H9 (cell line): ENCODE results near the gene CIB4. TPM values are rescaled to one million over a fixed set of nuclear protein-coding genes. Genes with fewer than 3 reads are reported as not detected.

Experiments
- DNase-seq: peaks from one replicate; pipeline ENCODE4 v3.0.0-alpha.2; 2017
- H2AFZ ChIP-seq: one replicate; pipeline ENCODE4 v1.6.1; 2013; ENCODE audit warnings: mild to moderate bottlenecking, low read length, control low read depth, moderate library complexity
- H2AK5ac ChIP-seq: 2 replicates; pipeline ENCODE4 v1.6.1; 2013; ENCODE audit warnings: low read length, control low read depth, mixed read lengths; ENCODE audit not compliant: insufficient read length
- H2BK120ac ChIP-seq: one replicate; pipeline ENCODE4 v1.6.1; 2013; ENCODE audit warnings: low read depth, mild to moderate bottlenecking, low read length, control low read depth, inconsistent platforms; ENCODE audit not compliant: poor library complexity, severe bottlenecking
- H2BK12ac ChIP-seq: 2 replicates; pipeline ENCODE4 v1.6.1; 2013; ENCODE audit warnings: low read length, control low read depth, mixed read lengths, low read depth; ENCODE audit not compliant: insufficient read length
- H2BK15ac ChIP-seq: 2 replicates; pipeline ENCODE4 v1.6.1; 2013; ENCODE audit warnings: low read depth, low read length, control low read depth
- H2BK20ac ChIP-seq: one replicate; pipeline ENCODE4 v1.6.1; 2013; ENCODE audit warnings: low read depth, mild to moderate bottlenecking, low read length, control low read depth, inconsistent platforms; ENCODE audit not compliant: poor library complexity, severe bottlenecking
- H2BK5ac ChIP-seq: 2 replicates; pipeline ENCODE4 v1.6.1; 2013; ENCODE audit warnings: low read length, control low read depth, mixed read lengths; ENCODE audit not compliant: insufficient read length
- H3K14ac ChIP-seq: 2 replicates; pipeline ENCODE4 v1.6.1; 2013; ENCODE audit warnings: low read length, control low read depth; ENCODE audit not compliant: insufficient read depth
- H3K18ac ChIP-seq: 2 replicates; pipeline ENCODE4 v1.6.1; 2013; ENCODE audit warnings: low read depth, mild to moderate bottlenecking, mixed read lengths, low read length, control low read depth; ENCODE audit not compliant: insufficient read length
- H3K23ac ChIP-seq: 2 replicates; pipeline ENCODE4 v1.6.1; 2013; ENCODE audit warnings: low read length, control low read depth, mixed read lengths, low read depth; ENCODE audit not compliant: insufficient read length
- H3K23me2 ChIP-seq: 2 replicates; pipeline ENCODE4 v1.6.1; 2013; ENCODE audit warnings: low read depth, mild to moderate bottlenecking, mixed read lengths, low read length, control low read depth; ENCODE audit not compliant: insufficient read length, poor library complexity, severe bottlenecking
- H3K27ac ChIP-seq: 2 replicates; pipeline ENCODE4 v1.5.1; 2013; ENCODE audit warnings: low read length, control low read depth, mixed read lengths, low read depth; ENCODE audit not compliant: insufficient read length
- H3K27me3 ChIP-seq: 2 replicates; pipeline ENCODE4 v1.6.1; 2013; ENCODE audit warnings: low read length, control low read depth, inconsistent platforms; ENCODE audit not compliant: insufficient read depth
- H3K4ac ChIP-seq: 2 replicates; pipeline ENCODE4 v1.6.1; 2013; ENCODE audit warnings: low read depth, mild to moderate bottlenecking, control low read depth, inconsistent platforms, low read length, moderate library complexity
- H3K4me1 ChIP-seq: 2 replicates; pipeline ENCODE4 v1.6.1; 2013; ENCODE audit warnings: low read length, control low read depth, inconsistent platforms; ENCODE audit not compliant: insufficient read depth
- H3K4me2 ChIP-seq: 2 replicates; pipeline ENCODE4 v1.6.1; 2013; ENCODE audit warnings: low read length, control low read depth, mixed read lengths; ENCODE audit not compliant: insufficient read length, insufficient read depth
- H3K56ac ChIP-seq: 2 replicates; pipeline ENCODE4 v1.6.1; 2013; ENCODE audit warnings: low read depth, mild to moderate bottlenecking, mixed read lengths, low read length, control low read depth; ENCODE audit not compliant: insufficient read length
- H3K79me1 ChIP-seq: 2 replicates; pipeline ENCODE4 v1.6.1; 2013; ENCODE audit warnings: low read depth, mild to moderate bottlenecking, moderate library complexity, low read length, control low read depth, inconsistent platforms; ENCODE audit not compliant: insufficient read depth, poor library complexity, severe bottlenecking
- H3K79me2 ChIP-seq: 2 replicates; pipeline ENCODE4 v1.6.1; 2013; ENCODE audit warnings: low read length, control low read depth, inconsistent platforms; ENCODE audit not compliant: insufficient read depth
- H3K9ac ChIP-seq: 2 replicates; pipeline ENCODE4 v1.6.1; 2013; ENCODE audit warnings: low read length, control low read depth, mixed read lengths; ENCODE audit not compliant: insufficient read length; ENCODE audit errors: extremely low read depth
- H3K9me3 ChIP-seq: one replicate; pipeline ENCODE4 v1.6.1; 2013; ENCODE audit warnings: low read depth, low read length, inconsistent platforms; ENCODE audit not compliant: control insufficient read depth
- H3T11ph ChIP-seq: one replicate; pipeline ENCODE4 v1.6.1; 2013; ENCODE audit warnings: mild to moderate bottlenecking, low read length, control low read depth, inconsistent platforms
- H4K20me1 ChIP-seq: one replicate; pipeline ENCODE4 v1.6.1; 2013; ENCODE audit not compliant: control insufficient read depth, insufficient read length, insufficient read depth
- H4K5ac ChIP-seq: 2 replicates; pipeline ENCODE4 v1.6.1; 2013; ENCODE audit warnings: low read depth, mild to moderate bottlenecking, mixed read lengths, low read length, control low read depth; ENCODE audit not compliant: insufficient read length
- H4K8ac ChIP-seq: replicated peaks from 2 replicates; pipeline ENCODE4 v1.6.1; 2013; ENCODE audit warnings: low read length, control low read depth, mixed read lengths, low read depth; ENCODE audit not compliant: insufficient read length
- H4K91ac ChIP-seq: 2 replicates; pipeline ENCODE4 v1.6.1; 2013; ENCODE audit warnings: low read depth, mild to moderate bottlenecking, moderate library complexity, mixed read lengths, low read length, control low read depth; ENCODE audit not compliant: insufficient read length
- H3K27ac Mint-ChIP-seq, 3 experiments: 2 replicates in 2 of 3; 3 replicates in 1 of 3; pipeline ENCODE4 v1.8.0; 2020 to 2021; ENCODE audit warnings: mixed read lengths in 3 of 3, mild to moderate bottlenecking in 1 of 3, moderate library complexity in 1 of 3
- H3K27me3 Mint-ChIP-seq: 2 replicates; pipeline ENCODE4 v1.8.0; 2021; ENCODE audit warnings: low read depth, mild to moderate bottlenecking, moderate library complexity, mixed read lengths
- H3K36me3 Mint-ChIP-seq, 3 experiments: 2 replicates in 2 of 3; 3 replicates in 1 of 3; pipeline ENCODE4 v1.8.0; 2020 to 2021; ENCODE audit warnings: low read depth in 3 of 3, mixed read lengths in 3 of 3; ENCODE audit not compliant: insufficient read depth in 1 of 3
- H3K4me1 Mint-ChIP-seq, 2 experiments: 2 replicates each; pipeline ENCODE4 v1.8.0; 2020; ENCODE audit warnings: mixed read lengths in 2 of 2
- H3K4me3 Mint-ChIP-seq, 2 experiments: 2 replicates in 1 of 2; 3 replicates in 1 of 2; pipeline ENCODE4 v1.8.0; 2020 to 2021; ENCODE audit warnings: mild to moderate bottlenecking in 2 of 2, mixed read lengths in 2 of 2, moderate library complexity in 1 of 2
- H3K9me3 Mint-ChIP-seq, 2 experiments: 2 replicates in 1 of 2; 3 replicates in 1 of 2; pipeline ENCODE4 v1.8.0; 2020; ENCODE audit warnings: mild to moderate bottlenecking in 2 of 2, mixed read lengths in 2 of 2, moderate library complexity in 1 of 2
- CTCF ChIP-seq: fragments of 200-600 bp; sonication (generic); conservative IDR thresholded peaks from 3 replicates; pipeline ENCODE4 v1.8.0; 2021; ENCODE audit warnings: antibody characterized with exemption, mild to moderate bottlenecking
- WGBS: extraction: QIAGEN DNeasy Blood & Tissue Kit; methylation state at CpG from one replicate; pipeline ENCODE4 v1.1.7; 2013; ENCODE audit warnings: missing lambda C conversion rate, low lambda C conversion rate, mixed read lengths; ENCODE audit not compliant: insufficient read length; ENCODE audit errors: extremely low coverage; 5-methylcytosine and 5-hydroxymethylcytosine counted together
- total RNA-seq: library from RNA; stranded (reverse); gene quantifications from 2 replicates; pipeline ENCODE4 v1.2.1, GENCODE V29; 2021

The CIB4 gene
- total RNA-seq, 1 experiment from 2014 or later, result not detected

DNA sequence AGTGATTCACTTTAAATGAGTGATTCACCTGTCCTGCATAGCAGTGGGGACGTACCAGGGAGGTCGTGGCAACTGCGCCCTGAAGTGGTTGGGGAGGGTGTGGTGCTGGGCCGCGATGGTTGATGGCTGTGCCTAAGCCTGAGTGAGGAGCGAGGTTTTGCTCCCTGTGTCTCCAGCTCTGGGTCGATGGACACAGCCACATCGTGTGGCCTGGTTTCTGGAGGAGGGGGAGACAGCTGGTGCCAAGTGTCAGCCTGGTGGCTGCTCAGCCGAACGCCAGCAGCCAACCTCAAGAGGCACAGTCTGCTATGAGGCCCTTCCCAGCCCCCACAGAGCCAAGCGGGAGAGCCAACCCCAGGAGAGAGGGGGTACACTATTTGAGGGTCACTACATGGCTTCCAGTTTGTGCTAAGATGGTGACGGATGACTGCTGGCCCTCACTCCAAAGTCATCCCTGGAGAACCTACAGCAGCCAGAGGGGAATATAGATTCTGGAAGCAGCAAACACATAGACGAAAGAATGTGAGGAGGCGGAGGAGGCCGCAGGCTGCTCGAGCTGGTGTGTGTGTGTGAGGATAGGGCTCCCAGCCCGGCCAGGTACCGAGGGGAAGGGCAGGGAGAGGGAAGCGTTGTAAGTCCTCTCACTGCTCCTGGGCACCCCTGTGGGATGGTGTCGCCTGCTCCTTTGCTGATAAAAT is 104.6 kb downstream of the CIB4 start:
- no peak overlapping the region for H2BK15ac ChIP-seq
- DNase-seq, result no peak
- H3K4me1 ChIP-seq, result peaks cover 2% of the 10 kb centered on the region; the same call in 1 of the 2 replicates
- no peak for TF ChIP-seq CTCF
- H3K27ac ChIP-seq, result no peak overlapping the region
- no peak overlapping the region for H3K4me2 ChIP-seq
- no peak overlapping the region for H2AFZ ChIP-seq
- H3K23ac ChIP-seq, result no peak overlapping the region
- no peak overlapping the region for H2AK5ac ChIP-seq
- no peak overlapping the region for H2BK5ac ChIP-seq
- H4K20me1 ChIP-seq, result no peaks in the 10 kb centered on the region
- H4K91ac ChIP-seq, result no peak overlapping the region
- no peaks in the 10 kb centered on the region for H3K36me3 Mint-ChIP-seq
- H3K27ac Mint-ChIP-seq, result no peak overlapping the region
- no peaks in the 10 kb centered on the region for H3K79me1 ChIP-seq
- no peaks in the 10 kb centered on the region for H3K9me3 Mint-ChIP-seq
- no peaks in the 10 kb centered on the region for H3K9me3 ChIP-seq
- no peaks in the 10 kb centered on the region for H3K27me3 ChIP-seq
- H2BK20ac ChIP-seq, result no peak overlapping the region
- no peaks in the 10 kb centered on the region for H3K79me2 ChIP-seq
- H3K14ac ChIP-seq, result no peak overlapping the region
- WGBS, result no CpG with 5 or more reads among the region's 20 CpGs
- H2BK12ac ChIP-seq, result no peak overlapping the region
- no peak overlapping the region for H3T11ph ChIP-seq
- no peak overlapping the region for H4K5ac ChIP-seq
- no peaks in the 10 kb centered on the region for H3K23me2 ChIP-seq
- no peak overlapping the region for H4K8ac ChIP-seq
- no peak overlapping the region for H3K4ac ChIP-seq
- no peak overlapping the region for H3K4me3 Mint-ChIP-seq
- no peak overlapping the region for H3K56ac ChIP-seq
- peaks cover 3% of the 10 kb centered on the region; the same call in 1 of the 2 replicates for H3K27me3 Mint-ChIP-seq
- H3K18ac ChIP-seq, result no peak overlapping the region
- H3K4me1 Mint-ChIP-seq, result peaks cover 17 to 38% of the 10 kb centered on the region in 2 experiments
- H3K9ac ChIP-seq, result no peak overlapping the region
- H2BK120ac ChIP-seq, result no peak overlapping the region
